Stimulated activated CD8-positive, alpha-beta memory T cell treated with anti-CD3 and anti-CD28 coated beads, Interleukin-4, amount 100 ng/mL, for 24 hours (primary cell): ENCODE results near the gene TNFSF13.
A peak's percentile ranks its signal among the peaks of the same experiment; 100 is the strongest.

Experiments used
- DNase-seq: peaks from one replicate; pipeline ENCODE4 v3.0.0-alpha.2; 2020; ENCODE audit warnings: low read depth

Gene TNFSF13

DNA sequence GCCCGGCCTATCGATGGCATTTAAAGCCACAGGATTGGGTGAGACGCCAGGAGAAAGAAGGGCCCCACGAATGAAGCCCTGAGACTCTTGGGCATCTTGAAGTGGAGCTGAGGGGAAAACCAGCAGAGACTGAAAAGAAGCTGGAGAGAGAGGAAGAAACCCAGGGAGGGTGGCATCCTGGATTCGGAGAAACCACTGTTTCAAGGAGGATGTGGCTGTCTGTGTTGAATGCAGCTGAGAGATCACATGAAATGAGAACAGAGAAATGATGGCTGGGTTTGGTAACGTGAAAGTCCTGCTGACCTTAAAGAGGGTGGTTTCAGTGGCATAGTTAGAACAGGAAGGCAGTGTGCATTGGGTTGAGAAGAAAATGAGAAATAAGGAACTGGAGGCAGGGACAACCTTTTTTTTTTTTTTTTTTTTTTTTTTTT lies 5.9 kb upstream of the TNFSF13 start:
- DNase-seq: no peak

DNA sequence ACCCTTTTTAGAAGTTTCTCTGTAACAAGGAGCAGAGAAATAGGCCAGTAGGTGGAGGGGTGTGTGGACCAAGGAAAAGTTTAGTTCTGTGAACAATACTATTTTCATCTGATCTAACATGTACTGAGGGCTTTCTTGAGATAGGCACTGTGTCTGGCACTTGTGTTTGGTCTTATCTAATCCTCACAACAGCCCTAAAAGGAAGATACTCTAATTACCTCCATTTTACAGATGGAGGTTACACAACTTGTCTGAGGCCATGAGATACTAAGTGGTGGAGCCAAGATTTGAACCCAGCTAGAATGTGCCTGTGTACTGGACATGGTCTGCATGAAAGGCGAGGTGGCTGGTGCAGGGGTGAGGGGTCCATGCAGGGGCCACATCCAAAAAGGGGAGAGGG lies 5.2 kb upstream of the TNFSF13 start:
- no peak for DNase-seq

DNA sequence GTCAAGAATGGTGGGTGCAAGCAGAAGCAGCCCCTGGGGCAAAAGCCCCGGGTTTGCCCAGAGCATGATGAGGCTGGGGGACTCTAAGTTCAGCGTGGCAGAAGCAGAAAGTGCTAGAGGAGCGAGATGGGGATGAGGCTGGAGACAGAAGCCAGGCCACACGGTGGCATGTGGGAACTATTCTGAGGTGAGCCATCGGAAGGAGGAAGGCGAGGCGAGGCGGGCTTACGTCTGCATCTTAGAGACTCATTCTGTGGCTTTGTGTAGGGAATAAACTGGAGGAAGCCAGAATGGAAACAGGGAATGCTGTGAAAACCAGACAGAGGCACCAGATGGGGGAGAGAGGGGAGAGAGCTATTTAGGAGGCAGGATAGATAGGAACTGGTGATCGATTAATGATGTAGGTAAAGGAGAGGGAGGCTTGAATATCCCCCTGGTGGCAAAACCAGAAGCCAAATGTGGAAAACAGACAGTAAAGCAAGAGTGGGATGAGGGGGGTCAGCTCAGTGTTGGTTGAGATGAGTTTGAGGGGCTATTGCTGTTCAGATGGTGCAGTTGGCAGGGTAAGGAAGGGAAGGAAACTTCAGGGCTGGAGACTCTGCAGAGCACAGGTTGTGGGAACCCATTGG lies 3.1 kb upstream of the TNFSF13 start:
- no peak for DNase-seq

DNA sequence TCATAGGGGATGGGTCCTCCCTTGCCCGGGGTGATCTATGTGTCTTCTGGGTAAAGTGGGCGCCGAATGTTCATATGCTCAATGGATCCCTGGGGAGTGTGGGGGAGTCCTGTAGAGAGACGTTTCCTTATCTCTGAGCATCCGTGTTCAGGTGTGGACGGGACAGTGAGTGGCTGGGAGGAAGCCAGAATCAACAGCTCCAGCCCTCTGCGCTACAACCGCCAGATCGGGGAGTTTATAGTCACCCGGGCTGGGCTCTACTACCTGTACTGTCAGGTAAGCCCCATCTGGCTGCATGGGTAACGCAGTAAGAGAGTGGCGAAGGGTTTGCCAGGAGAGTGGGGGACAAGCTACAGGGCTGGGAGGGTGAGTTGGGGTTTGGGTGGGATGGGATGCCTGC lies 1.9 kb upstream of the TNFSF13 start:
- DNase-seq: no peak

DNA sequence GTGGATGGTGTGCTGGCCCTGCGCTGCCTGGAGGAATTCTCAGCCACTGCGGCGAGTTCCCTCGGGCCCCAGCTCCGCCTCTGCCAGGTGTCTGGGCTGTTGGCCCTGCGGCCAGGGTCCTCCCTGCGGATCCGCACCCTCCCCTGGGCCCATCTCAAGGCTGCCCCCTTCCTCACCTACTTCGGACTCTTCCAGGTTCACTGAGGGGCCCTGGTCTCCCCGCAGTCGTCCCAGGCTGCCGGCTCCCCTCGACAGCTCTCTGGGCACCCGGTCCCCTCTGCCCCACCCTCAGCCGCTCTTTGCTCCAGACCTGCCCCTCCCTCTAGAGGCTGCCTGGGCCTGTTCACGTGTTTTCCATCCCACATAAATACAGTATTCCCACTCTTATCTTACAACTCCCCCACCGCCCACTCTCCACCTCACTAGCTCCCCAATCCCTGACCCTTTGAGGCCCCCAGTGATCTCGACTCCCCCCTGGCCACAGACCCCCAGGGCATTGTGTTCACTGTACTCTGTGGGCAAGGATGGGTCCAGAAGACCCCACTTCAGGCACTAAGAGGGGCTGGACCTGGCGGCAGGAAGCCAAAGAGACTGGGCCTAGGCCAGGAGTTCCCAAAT lies 1.3 kb upstream of the TNFSF13 start:
- DNase-seq: no peak

DNA sequence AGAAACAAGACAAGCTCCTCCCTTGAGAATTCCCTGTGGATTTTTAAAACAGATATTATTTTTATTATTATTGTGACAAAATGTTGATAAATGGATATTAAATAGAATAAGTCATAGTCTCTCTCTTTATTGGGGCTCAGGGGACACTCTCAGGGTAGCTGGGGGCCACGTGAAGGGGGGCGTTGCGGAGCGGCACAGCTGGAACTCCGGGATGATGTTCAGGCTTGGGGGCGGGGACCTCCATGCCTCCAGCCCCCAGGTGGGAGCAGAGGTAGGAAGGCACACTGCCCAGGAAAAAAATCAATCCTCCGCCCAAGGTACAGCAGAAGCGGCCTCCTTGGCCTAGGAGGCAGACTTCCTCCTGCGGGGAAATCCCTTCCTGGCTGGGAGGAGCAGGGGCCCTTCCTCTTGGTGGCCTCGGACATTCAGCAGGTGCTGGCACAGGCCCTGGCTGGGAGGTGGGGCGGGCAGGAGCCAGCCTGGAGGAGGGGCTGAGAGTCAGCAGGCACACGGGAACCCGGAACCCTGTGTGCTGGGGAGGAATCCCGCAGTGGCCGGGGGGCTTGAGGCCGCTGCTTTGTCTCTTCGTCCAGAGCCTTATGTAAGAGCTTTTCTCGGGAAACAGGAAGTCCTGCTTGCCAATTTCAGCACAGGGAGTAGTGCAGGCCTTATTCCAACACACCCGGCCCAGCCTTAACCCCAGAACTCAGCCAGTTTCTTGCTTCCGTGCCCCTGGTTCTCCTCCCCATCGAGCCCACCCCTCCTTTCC lies 591 bp upstream of the TNFSF13 start:
- no peak for DNase-seq

DNA sequence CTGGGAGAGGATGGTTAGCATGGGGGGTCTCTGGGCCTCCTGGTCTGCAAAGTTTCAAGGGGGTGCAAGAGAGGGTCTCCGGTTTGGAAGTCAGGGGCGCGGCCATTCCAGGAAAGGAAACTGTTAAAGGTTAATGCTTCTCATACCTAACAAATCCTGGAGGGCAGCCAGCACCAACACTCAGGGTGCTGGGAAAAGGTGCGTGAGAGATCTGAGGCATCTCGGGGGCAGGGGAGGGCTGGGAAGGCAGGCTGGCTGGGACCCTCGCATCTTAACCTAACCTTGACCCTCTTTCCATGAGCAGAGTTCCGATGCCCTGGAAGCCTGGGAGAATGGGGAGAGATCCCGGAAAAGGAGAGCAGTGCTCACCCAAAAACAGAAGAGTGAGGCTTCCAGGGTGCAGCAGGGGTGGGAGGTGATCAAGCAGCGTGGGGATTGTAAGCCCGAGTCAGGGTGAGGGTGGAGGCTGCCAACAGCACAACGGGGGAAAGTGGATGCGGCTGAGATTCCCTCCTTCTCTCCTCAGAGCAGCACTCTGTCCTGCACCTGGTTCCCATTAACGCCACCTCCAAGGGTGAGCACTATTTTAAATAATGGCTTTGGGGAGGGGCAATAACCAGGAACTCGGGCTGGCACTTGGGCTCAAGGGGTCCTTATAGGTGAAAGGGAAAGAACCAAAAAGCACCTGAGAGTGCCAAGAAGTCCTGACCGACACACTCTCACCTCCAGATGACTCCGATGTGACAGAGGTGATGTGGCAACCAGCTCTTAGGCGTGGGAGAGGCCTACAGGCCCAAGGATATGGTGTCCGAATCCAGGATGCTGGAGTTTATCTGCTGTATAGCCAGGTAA lies 996 bp downstream of the TNFSF13 start:
- DNase-seq: no peak

DNA sequence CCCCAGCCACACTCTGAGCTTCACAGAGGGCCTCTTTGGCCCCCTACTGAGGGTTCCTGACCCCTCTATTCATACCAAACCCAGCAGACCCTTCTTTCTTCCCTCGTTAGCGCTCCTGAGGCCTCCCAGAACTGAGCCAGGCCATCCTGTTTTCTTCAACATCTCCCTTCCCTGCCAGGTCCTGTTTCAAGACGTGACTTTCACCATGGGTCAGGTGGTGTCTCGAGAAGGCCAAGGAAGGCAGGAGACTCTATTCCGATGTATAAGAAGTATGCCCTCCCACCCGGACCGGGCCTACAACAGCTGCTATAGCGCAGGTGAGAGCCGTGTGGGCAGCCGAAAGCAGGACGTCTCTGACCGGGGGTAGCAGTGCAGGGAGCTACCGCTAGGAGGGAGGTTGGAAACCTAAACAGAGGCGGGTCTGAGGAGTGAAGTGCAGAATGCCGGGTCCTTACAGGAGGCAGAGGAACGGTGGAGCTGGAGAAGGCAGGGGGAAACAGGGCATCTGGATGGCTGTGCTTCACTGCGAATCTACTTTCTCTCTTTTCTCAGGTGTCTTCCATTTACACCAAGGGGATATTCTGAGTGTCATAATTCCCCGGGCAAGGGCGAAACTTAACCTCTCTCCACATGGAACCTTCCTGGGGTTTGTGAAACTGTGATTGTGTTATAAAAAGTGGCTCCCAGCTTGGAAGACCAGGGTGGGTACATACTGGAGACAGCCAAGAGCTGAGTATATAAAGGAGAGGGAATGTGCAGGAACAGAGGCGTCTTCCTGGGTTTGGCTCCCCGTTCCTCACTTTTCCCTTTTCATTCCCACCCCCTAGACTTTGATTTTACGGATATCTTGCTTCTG lies 1.9 kb downstream of the TNFSF13 start:
- peak; percentile 40 for DNase-seq

DNA sequence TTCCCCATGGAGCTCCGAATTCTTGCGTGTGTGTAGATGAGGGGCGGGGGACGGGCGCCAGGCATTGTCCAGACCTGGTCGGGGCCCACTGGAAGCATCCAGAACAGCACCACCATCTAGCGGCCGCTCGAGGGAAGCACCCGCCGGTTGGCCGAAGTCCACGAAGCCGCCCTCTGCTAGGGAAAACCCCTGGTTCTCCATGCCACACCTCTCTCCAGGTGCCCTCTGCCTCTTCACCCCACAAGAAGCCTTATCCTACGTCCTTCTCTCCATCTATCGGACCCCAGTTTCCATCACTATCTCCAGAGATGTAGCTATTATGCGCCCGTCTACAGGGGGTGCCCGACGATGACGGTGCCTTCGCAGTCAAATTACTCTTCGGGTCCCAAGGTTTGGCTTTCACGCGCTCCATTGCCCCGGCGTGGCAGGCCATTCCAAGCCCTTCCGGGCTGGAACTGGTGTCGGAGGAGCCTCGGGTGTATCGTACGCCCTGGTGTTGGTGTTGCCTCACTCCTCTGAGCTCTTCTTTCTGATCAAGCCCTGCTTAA lies 2.6 kb downstream of the TNFSF13 start:
- peak; percentile 76 for DNase-seq

DNA sequence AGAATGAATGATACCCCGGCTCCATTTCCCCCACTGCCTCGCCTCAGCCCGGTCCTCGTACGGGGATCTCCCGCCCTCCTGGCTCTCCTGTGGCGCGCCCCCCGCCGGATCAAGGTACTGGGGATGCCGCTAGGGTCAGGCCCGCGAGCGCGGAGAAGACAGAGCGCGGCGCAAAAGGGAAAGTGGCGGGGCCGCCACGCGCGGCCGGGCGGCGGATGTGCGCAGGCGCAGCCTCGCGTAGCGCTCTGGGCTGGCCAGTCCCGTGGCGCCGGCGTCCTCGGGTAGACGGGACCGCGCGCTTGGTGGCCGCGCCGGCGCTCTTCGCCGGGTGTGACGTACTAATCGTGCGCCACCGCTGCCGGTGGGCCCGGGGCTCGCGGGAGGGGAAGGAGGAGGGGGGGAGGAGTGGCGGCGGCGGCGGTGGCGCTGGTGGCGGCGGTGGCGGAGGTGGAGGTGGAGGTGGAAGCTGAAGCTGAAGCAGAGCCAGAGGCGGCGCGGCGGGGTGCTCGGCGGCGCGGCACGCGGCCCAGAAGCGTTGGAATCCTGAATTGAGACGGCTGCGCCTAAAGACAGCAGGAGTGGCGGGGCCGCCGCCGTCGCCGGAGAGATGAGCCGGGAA lies 3.1 kb downstream of the TNFSF13 start, which contains the start of gene SENP3:
Gene SENP3 (plus strand): TSS at position 331 of the 619 bp plus-strand sequence. CDS start 1,158 bp downstream, outside the sequence.
- DNase-seq: peak; percentile 89

DNA sequence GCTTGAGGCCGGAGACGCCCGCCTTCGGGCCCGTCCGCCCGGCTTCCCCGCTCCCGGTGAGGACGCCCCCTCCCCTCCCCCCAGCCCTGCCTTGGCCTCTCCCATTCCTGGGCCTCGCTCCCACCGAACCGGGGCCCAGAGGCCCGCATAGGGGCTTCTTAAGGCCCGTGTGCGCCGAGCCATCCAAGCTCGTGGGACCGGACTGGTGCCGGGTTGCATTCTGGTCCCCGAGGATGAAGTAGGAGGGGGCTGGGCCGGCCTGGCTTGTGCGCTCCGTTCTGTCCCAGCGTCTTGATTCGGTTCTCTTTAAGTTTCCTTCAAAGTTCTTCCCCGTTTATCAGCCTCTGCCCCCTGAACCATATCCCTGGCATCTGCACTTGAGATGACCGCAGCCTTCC lies 3.7 kb downstream of the TNFSF13 start:
- DNase-seq: no peak

DNA sequence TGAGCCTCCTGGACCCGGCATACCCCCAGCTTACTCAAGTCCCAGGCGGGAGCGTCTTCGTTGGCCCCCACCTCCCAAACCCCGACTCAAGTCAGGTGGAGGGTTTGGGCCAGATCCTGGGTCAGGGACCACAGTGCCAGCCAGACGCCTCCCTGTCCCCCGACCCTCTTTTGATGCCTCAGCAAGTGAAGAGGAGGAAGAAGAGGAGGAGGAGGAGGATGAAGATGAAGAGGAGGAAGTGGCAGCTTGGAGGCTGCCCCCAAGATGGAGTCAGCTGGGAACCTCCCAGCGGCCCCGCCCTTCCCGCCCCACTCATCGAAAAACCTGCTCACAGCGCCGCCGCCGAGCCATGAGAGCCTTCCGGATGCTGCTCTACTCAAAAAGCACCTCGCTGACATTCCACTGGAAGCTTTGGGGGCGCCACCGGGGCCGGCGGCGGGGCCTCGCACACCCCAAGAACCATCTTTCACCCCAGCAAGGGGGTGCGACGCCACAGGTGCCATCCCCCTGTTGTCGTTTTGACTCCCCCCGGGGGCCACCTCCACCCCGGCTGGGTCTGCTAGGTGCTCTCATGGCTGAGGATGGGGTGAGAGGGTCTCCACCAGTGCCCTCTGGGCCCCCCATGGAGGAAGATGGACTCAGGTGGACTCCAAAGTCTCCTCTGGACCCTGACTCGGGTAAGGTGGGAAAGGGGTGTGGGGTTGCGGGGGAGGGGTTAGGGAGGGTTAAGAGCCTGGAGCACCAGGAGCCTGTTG lies 4.7 kb downstream of the TNFSF13 start:
- DNase-seq: no peak

DNA sequence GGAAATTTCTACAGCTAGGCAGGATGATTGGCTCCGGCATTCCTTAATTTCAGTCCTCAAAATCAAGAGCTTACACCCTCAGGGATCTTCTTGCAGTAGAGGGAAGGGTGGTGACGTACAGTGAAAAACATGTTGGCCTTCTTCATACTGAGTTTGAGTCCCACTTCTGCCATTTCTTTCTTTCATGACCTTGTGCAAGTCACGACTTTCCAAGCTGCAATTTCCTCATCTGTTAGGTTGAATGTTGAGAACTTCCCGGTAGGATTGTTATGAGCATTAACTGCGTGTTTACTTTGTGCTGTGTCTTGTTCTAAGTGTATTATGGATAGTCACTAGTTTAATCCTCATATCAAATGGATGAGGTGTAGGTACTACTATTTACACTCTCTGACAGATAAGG lies 11.0 kb downstream of the TNFSF13 start:
- DNase-seq: no peak

DNA sequence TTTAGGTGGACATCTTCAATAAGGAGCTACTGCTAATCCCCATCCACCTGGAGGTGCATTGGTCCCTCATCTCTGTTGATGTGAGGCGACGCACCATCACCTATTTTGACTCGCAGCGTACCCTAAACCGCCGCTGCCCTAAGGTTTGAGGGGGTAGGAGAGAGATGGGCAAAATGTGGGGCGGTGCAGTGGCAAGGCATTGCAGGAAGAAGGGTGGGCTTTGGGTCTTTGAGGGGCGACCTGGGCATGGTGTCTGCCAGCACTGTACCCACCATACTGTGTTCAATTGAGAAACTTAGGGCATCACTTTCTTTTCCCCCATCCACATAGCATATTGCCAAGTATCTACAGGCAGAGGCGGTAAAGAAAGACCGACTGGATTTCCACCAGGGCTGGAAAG lies 11.8 kb downstream of the TNFSF13 start:
- DNase-seq: no peak

DNA sequence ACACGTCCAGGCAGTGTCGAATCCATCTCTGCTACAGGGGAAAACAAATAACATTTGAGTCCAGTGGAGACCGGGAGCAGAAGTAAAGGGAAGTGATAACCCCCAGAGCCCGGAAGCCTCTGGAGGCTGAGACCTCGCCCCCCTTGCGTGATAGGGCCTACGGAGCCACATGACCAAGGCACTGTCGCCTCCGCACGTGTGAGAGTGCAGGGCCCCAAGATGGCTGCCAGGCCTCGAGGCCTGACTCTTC lies 13.7 kb downstream of the TNFSF13 start:
- no peak for DNase-seq

DNA sequence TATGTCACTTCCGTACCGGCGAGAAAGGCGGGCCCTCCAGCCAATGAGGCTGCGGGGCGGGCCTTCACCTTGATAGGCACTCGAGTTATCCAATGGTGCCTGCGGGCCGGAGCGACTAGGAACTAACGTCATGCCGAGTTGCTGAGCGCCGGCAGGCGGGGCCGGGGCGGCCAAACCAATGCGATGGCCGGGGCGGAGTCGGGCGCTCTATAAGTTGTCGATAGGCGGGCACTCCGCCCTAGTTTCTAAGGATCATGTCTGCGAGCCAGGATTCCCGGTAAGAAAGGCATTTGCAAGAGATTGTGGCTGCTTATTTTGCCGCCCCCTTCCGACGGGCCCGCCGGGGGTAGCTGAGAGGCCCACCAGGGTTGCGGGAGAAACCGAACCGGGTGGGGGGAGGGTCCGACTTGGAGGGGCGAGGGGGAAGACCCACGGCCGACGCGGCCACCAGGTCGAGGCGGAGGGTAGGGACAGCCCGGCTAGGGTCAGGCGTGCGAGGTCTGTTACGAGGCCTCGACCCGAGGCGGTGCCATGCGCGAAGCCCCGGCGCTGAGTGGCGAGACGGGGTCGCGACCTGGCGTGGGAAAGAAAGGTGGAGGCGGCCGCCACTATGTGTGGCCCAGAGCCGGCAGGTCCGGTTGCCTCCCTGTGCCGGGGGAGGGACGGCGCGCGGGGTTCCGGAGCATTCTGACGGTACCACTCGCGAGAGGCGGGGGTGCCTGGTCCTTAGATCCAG lies 14.2 kb downstream of the TNFSF13 start:
- peak; percentile 99 for DNase-seq

DNA sequence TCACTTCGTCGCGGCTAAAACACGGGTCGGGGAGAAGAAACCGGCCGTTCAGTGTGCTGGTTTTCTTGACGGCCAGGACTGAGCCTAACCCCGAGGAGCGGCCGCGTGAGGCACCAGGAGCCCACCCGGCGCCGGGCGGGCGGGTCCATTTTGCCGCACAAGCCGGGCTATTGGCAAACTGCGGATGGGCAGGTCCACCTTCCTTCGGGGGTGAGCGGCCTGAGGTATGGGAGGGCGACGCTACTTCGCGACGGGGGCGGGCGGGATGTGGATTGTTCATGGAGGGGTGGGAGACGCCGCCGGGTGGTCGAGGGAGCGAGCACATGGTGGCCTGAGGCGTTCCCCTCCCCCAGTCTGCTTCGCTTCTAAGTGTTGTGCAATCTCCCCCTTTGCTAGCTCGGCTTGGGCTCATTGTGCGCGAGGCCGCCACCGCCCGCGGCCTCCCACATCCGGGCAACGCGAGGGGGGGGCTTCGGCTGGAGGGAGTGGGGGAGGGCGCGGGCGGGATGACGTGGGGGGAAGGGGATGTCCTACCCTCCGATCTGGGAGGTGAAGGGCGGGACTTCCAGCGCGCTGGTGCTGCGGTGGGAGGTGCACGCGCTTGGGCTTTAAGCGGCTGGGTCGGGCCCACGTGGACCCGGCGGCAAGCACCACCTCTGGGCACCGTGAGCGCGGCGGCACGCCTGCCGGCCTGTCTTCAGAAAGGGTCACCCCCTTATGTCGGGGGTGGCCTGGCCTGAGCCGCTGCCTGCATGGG lies 15.0 kb downstream of the TNFSF13 start:
- peak; percentile 86 for DNase-seq

DNA sequence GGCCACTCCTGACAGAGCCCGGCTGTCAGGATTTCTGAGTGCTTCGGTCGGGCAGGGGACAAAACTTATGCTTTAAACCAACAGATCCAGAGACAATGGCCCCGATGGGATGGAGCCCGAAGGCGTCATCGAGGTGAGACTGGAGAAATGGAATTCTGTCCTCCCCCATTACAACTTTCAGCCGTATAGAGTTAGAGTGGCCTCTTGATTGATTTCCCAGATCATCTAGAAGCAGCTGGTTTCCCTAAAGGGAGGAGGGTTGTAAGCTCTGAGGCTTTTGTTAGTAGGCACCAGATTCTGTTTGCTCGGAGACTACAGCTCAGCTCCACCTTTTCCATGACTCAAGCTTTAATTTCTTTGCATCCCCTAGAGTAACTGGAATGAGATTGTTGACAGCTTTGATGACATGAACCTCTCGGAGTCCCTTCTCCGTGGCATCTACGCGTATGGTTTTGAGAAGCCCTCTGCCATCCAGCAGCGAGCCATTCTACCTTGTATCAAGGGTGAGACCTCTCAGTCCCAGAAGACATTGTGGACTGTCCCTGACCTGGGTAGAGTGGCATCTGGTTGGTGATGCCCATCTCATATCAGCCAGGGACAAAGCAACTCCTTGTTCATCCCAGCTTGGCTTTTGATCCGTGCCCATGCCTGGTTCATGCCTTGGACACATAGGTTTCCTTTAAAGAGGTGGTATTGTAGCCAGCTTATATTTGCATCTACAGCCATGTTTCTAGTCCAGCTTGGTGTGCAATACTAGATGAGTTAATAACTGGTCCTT lies 15.8 kb downstream of the TNFSF13 start:
- no peak for DNase-seq
